Transverse colon (tissue), 4 donors: ENCODE data around the gene CENATAC.

ENCODE experiments used
- EP300 ChIP-seq: sonication (generic); formaldehyde crosslinking; IDR thresholded peaks from one replicate; pipeline ENCODE4 v1.6.1; 2017; ENCODE audit warnings: antibody characterized with exemption, low read depth
- POLR2A ChIP-seq: fragments of 450-650 bp; IDR thresholded peaks from one replicate; pipeline ENCODE4 v1.6.1; 2016; ENCODE audit warnings: antibody characterized with exemption, mild to moderate bottlenecking, moderate library complexity
- POLR2AphosphoS5 ChIP-seq, 3 donors: sonication (generic); formaldehyde crosslinking; IDR thresholded peaks; one replicate each; pipeline ENCODE4 v1.6.1; 2016; ENCODE audit warnings: antibody characterized with exemption in 3 of 3
- TF ChIP-seq, protein P1 (sequence below), 5 experiments: fragments of 200-600 bp in 3 of 5; fragments of 450-650 bp in 2 of 5; sonication (generic) in 3 of 5; IDR thresholded peaks; 1 replicate in 2 of 5; 2 replicates in 3 of 5; pipeline ENCODE4 v1.5.1; 2016 to 2017; ENCODE audit warnings: antibody characterized with exemption in 5 of 5, inconsistent platforms in 3 of 5, mild to moderate bottlenecking in 2 of 5, moderate library complexity in 1 of 5

GRCh38 chr11:119025978-119026766 lies 28.2 kb downstream of the CENATAC start:
- TF ChIP-seq, protein P1, sequence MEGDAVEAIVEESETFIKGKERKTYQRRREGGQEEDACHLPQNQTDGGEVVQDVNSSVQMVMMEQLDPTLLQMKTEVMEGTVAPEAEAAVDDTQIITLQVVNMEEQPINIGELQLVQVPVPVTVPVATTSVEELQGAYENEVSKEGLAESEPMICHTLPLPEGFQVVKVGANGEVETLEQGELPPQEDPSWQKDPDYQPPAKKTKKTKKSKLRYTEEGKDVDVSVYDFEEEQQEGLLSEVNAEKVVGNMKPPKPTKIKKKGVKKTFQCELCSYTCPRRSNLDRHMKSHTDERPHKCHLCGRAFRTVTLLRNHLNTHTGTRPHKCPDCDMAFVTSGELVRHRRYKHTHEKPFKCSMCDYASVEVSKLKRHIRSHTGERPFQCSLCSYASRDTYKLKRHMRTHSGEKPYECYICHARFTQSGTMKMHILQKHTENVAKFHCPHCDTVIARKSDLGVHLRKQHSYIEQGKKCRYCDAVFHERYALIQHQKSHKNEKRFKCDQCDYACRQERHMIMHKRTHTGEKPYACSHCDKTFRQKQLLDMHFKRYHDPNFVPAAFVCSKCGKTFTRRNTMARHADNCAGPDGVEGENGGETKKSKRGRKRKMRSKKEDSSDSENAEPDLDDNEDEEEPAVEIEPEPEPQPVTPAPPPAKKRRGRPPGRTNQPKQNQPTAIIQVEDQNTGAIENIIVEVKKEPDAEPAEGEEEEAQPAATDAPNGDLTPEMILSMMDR (IDR thresholded peaks at IDR 0.05) = no peak
- TF ChIP-seq POLR2AphosphoS5 (IDR thresholded peaks at IDR 0.05) = no peak
- TF ChIP-seq POLR2A = no peak
- TF ChIP-seq EP300 = no peak
